GM12878 (cell line): ENCODE data around the gene ZNF132. TPM values are rescaled to one million over a fixed set of nuclear protein-coding genes. Genes with fewer than 3 reads are reported as not detected.
A peak's percentile ranks its signal among the peaks of the same experiment; 100 is the strongest.

ENCODE experiments used
- ATAC-seq: fragments of 200-7000 bp; cut with Tn5 transposase; 3 replicates; pipeline ENCODE4 v1.9.1; 2020; ENCODE audit warnings: mild to moderate bottlenecking, moderate library complexity
- BruUV-seq: library from RNA; stranded (reverse); fragments of 400-500 nt; replicated peaks from 2 replicates; lab custom pipeline; 2021; lab: Mats Ljungman, UMichigan
- CTCF ChIA-PET: fragments of 300-600 bp; sonication (Branson Sonifier 250); formaldehyde crosslinking; extraction: SDS; loops from one replicate; lab custom pipeline; 2021; ENCODE audit warnings: inconsistent platforms; lab: Yijun Ruan, JAX
- POLR2A ChIA-PET: fragments of 350-600 bp; formaldehyde crosslinking; extraction: SDS; loops from one replicate; lab custom pipeline; 2021; ENCODE audit warnings: inconsistent platforms; lab: Charles Lee
- RAD21 ChIA-PET: fragments of 300-600 bp; sonication (Branson Sonifier 250); formaldehyde crosslinking; loops from one replicate; lab custom pipeline; 2023; ENCODE audit warnings: antibody characterized with exemption; ENCODE audit not compliant: unreplicated experiment; lab: Charles Lee
- SMC1A ChIA-PET: fragments of 300-600 bp; sonication (Branson Sonifier 250); formaldehyde crosslinking; loops from one replicate; lab custom pipeline; 2023; ENCODE audit not compliant: unreplicated experiment, uncharacterized antibody; lab: Charles Lee
- DNase-seq: peaks from one replicate; pipeline ENCODE4 v3.0.0-alpha.2; 2011; ENCODE audit warnings: low read depth, low spot score
- FAIRE-seq: peaks from 3 replicates; lab custom pipeline; 2011; peaks lifted over from hg19 to GRCh38; lab: Jason Lieb, UNC
- H2AFZ ChIP-seq: 2 replicates; pipeline ENCODE4 v1.6.0; 2011; ENCODE audit warnings: low read depth, low read length, control low read depth; ENCODE audit not compliant: control insufficient read depth
- H3K27ac ChIP-seq: 2 replicates; pipeline ENCODE4 v1.5.1; 2011; ENCODE audit warnings: control low read depth; ENCODE audit not compliant: control insufficient read depth, insufficient read depth
- H3K27me3 ChIP-seq, 2 experiments: replicated peaks in 1 of 2; 2 replicates each; pipeline versions ENCODE4 v1.6.0 to v1.6.1; 2011; ENCODE audit warnings: low read length in 1 of 2; ENCODE audit not compliant: control insufficient read depth in 2 of 2, insufficient read depth in 2 of 2
- H3K36me3 ChIP-seq, 2 experiments: 2 replicates each; pipeline ENCODE4 v1.5.1; 2011; ENCODE audit warnings: low read length in 1 of 2; ENCODE audit not compliant: control insufficient read depth in 2 of 2, insufficient read depth in 2 of 2
- H3K4me1 ChIP-seq: 2 replicates; pipeline ENCODE4 v1.6.1; 2011; ENCODE audit warnings: mild to moderate bottlenecking, low read length, moderate library complexity, mixed read lengths; ENCODE audit not compliant: control insufficient read depth, insufficient read depth
- H3K4me2 ChIP-seq: 2 replicates; pipeline ENCODE4 v1.6.0; 2011; ENCODE audit warnings: control low read depth; ENCODE audit not compliant: control insufficient read depth, insufficient read depth
- H3K4me3 ChIP-seq: fragments of 200-600 bp; sonication (generic); 2 replicates; pipeline ENCODE4 v1.5.1; 2016
- H3K79me2 ChIP-seq: 2 replicates; pipeline ENCODE4 v1.6.0; 2011; ENCODE audit warnings: low read length; ENCODE audit not compliant: control insufficient read depth, insufficient read depth
- H3K9ac ChIP-seq: 2 replicates; pipeline ENCODE4 v1.8.0; 2011; ENCODE audit warnings: low read length, control low read depth, mixed read lengths; ENCODE audit not compliant: control insufficient read depth, insufficient read depth
- H3K9me3 ChIP-seq: replicated peaks from 3 replicates; pipeline ENCODE4 v1.5.1; 2011; ENCODE audit warnings: mild to moderate bottlenecking, low read length; ENCODE audit not compliant: control insufficient read depth, insufficient read depth
- H4K20me1 ChIP-seq: 2 replicates; pipeline ENCODE4 v1.6.0; 2011; ENCODE audit not compliant: control insufficient read depth, insufficient read depth
- CHD4 ChIP-seq: fragments of 200-600 bp; sonication (generic); IDR thresholded peaks from 2 replicates; pipeline ENCODE4 v1.6.1; 2016; ENCODE audit warnings: mild to moderate bottlenecking
- E2F8 ChIP-seq: fragments of 450-650 bp; IDR thresholded peaks from 2 replicates; pipeline ENCODE4 v1.6.1; 2018; ENCODE audit warnings: mild to moderate bottlenecking, low read depth, moderate library complexity; ENCODE audit not compliant: partially characterized antibody
- ELK1 ChIP-seq: IDR thresholded peaks from 2 replicates; pipeline ENCODE4 v1.6.1; 2012; ENCODE audit warnings: low read depth, low read length, improper control_type of control experiment
- ESRRA ChIP-seq: IDR thresholded peaks from 2 replicates; pipeline ENCODE4 v1.6.1; 2012; ENCODE audit warnings: mild to moderate bottlenecking, low read length, improper control_type of control experiment
- GATAD2B ChIP-seq: fragments of 450-650 bp; conservative IDR thresholded peaks from 2 replicates; pipeline ENCODE4 v1.6.1; 2017; ENCODE audit warnings: low read depth, mild to moderate bottlenecking, moderate library complexity
- HCFC1 ChIP-seq: fragments of 150-350 bp; IDR thresholded peaks from 2 replicates; pipeline ENCODE4 v1.6.1; 2014; ENCODE audit warnings: low read length
- HDGF ChIP-seq: fragments of 450-650 bp; IDR thresholded peaks from 2 replicates; pipeline ENCODE4 v1.6.1; 2016; ENCODE audit warnings: antibody characterized with exemption
- NFYB ChIP-seq: IDR thresholded peaks from 2 replicates; pipeline ENCODE4 v1.6.1; 2011; ENCODE audit warnings: low read depth, mild to moderate bottlenecking, low read length, improper control_type of control experiment, moderate library complexity; ENCODE audit not compliant: insufficient read depth
- POLR2A ChIP-seq: IDR thresholded peaks from 2 replicates; pipeline ENCODE4 v1.6.1; 2011; ENCODE audit warnings: low read depth, mild to moderate bottlenecking, low read length
- RAD21 ChIP-seq: IDR thresholded peaks from 2 replicates; pipeline ENCODE4 v1.6.1; 2011; ENCODE audit warnings: mild to moderate bottlenecking, low read depth, low read length, moderate library complexity; ENCODE audit not compliant: insufficient read depth
- RAD51 ChIP-seq: fragments of 450-650 bp; IDR thresholded peaks from 2 replicates; pipeline ENCODE4 v1.6.1; 2016; ENCODE audit warnings: moderate library complexity, mild to moderate bottlenecking, inconsistent platforms
- SMAD5 ChIP-seq: IDR thresholded peaks from 2 replicates; pipeline ENCODE4 v1.6.1; 2016; ENCODE audit warnings: antibody characterized with exemption, low read depth
- ZNF207 ChIP-seq: fragments of 450-650 bp; IDR thresholded peaks from 2 replicates; pipeline ENCODE4 v1.6.1; 2014; ENCODE audit warnings: antibody characterized with exemption, mild to moderate bottlenecking, borderline replicate concordance
- ZNF274 ChIP-seq: IDR thresholded peaks from one replicate; pipeline ENCODE4 v1.8.0; 2011; ENCODE audit not compliant: insufficient read length, insufficient read depth
- ZSCAN29 ChIP-seq: fragments of 450-650 bp; IDR thresholded peaks from 2 replicates; pipeline ENCODE4 v1.6.1; 2017; ENCODE audit warnings: mild to moderate bottlenecking, moderate library complexity
- WGBS: methylation state at CpG from one replicate; pipeline ENCODE4 v1.1.6; 2016; ENCODE audit warnings: low lambda C conversion rate; ENCODE audit not compliant: insufficient replicate concordance, insufficient coverage; ENCODE audit errors: missing lambda C conversion rate; 5-methylcytosine and 5-hydroxymethylcytosine counted together
- in situ Hi-C: fragments of 300-500 bp; cut with MboI; formaldehyde crosslinking; loops from 9 replicates; pipeline ENCODE4 v1.14.3; 2018; ENCODE audit warnings: mixed read lengths
- intact Hi-C: fragments of 100-400 bp; cut with micrococcal nuclease; formaldehyde crosslinking; loops from one replicate; pipeline ENCODE4 v1.14.2; 2022; ENCODE audit not compliant: unreplicated experiment
- polyA plus RNA-seq, 11 experiments: library from polyadenylated mRNA; depleted of rRNA in 4 of 11; unstranded in 6 of 11; stranded (reverse) in 5 of 11; fragments of >200 nt; fragmentation: Nextera tagmentation in 4 of 11; fragmentation: Illumina TruSeq in 1 of 11; extraction: Ambion mirVana in 4 of 11; extraction: Trizol in 1 of 11; gene quantifications; 1 replicate in 1 of 11; 2 replicates in 10 of 11; pipeline versions ENCODE4 v1.2.1 to v1.2.3, GENCODE V29; 2011 to 2016; ENCODE audit warnings: inconsistent platforms in 2 of 11, missing spikeins in 2 of 11, low read depth in 1 of 11
- total RNA-seq, 4 experiments: library from RNA; depleted of rRNA in 3 of 4; stranded (reverse); fragments of >200 nt in 3 of 4; fragmentation: Illumina TruSeq in 1 of 4; extraction: Trizol in 1 of 4; gene quantifications; 2 replicates each; pipeline versions ENCODE4 v1.2.1 to v1.2.3, GENCODE V29; 2013 to 2021
- TF ChIP-seq, protein P1 (sequence below): fragments of 450-650 bp; conservative IDR thresholded peaks from 2 replicates; pipeline ENCODE4 v1.6.1; 2017; ENCODE audit warnings: mild to moderate bottlenecking, moderate library complexity
- TF ChIP-seq, protein P2 (sequence below): IDR thresholded peaks from 2 replicates; pipeline ENCODE4 v1.6.1; 2011; ENCODE audit warnings: low read depth, low read length, improper control_type of control experiment, borderline replicate concordance

Gene ZNF132
- total and polyA plus RNA-seq, 10 of the 15 experiments (the other 5 are each of a cell fraction or from before 2014, with no cell fraction given) = 0.56 to 4.0 (median 2.3) TPM

GRCh38 chr19:58466760-58467589 lies 27.0 kb upstream of the ZNF132 start, which contains the start of gene ZNF324:
TSS of gene ZNF324 (plus strand) at chr19:58467080. CDS start at chr19:58469186, 2,106 bp downstream.
- H2AFZ ChIP-seq = peak within 1 kb of the TSS; percentile 97
- H3K4me2 ChIP-seq = peak within 1 kb of the TSS; percentile 91
- DNase-seq (peak; percentile 76), FAIRE-seq (peak; percentile 98), ATAC-seq (peak; percentile 93)
- H4K20me1 ChIP-seq = no peaks in the 10 kb centered on the region
- peak within 1 kb of the TSS; percentile 81 for H3K4me3 ChIP-seq
- peaks cover under 1 to 4% of the 10 kb centered on the region in 2 experiments; a peak in 3 of 4 replicates for H3K36me3 ChIP-seq
- no peaks in the 10 kb centered on the region for H3K9me3 ChIP-seq
- BruUV-seq = no TSS peak
- H3K79me2 ChIP-seq = peaks cover 17% of the 10 kb centered on the region
- intact Hi-C loops = loop anchor here (5.0 kb wide), 2 partner anchors 60 to 140 kb away; partner anchors contain the start of genes ZNF584 and ZSCAN22
- no peaks in the 10 kb centered on the region for H3K27me3 ChIP-seq
- peaks cover 14% of the 10 kb centered on the region for H3K4me1 ChIP-seq
- peak within 1 kb of the TSS; percentile 51; the same call in 1 of the 2 replicates for H3K27ac ChIP-seq
- CTCF ChIA-PET = interaction anchor here (1.5 kb wide), 1 partner anchor 53 kb away, joined by 5 read pairs; the partner anchor contains the start of gene ZBTB45
- in situ Hi-C loops = no loop called here
- SMC1A ChIA-PET = interaction anchor here (1.0 to 1.5 kb wide), 3 partner anchors 9 to 59 kb away, joined by 3 to 4 read pairs (median 4); partner anchors contain the start of genes ZBTB45, ZNF446 and ZNF584
- WGBS = 1% methylated on average over 55 of the region's 92 CpGs
- RAD21 ChIA-PET = no interaction called here
- POLR2A ChIA-PET = interaction anchor here (0.5 to 2.4 kb wide), 4 partner anchors 15 to 314 kb away, joined by 3 to 6 read pairs (median 4); partner anchors contain the start of genes ZNF324B and ZNF584
- H3K9ac ChIP-seq = peak within 1 kb of the TSS; percentile 63
- TF ChIP-seq NFYB (peak; percentile 93), POLR2A (peak; percentile 88), RAD21 (no peak), HDGF (peak; percentile 36; the same call in 1 of the 2 replicates), SMAD5 (peak; percentile 67; the same call in 1 of the 2 replicates), ZNF207 (peak; percentile 66), ZSCAN29 (no peak), HCFC1 (peak; percentile 84), ZNF274 (no peak), E2F8 (no peak), ELK1 (peak; percentile 86), RAD51 (peak; percentile 98), CHD4 (no peak), GATAD2B (peak; percentile 51), ESRRA (no peak)
- TF ChIP-seq, protein P1, sequence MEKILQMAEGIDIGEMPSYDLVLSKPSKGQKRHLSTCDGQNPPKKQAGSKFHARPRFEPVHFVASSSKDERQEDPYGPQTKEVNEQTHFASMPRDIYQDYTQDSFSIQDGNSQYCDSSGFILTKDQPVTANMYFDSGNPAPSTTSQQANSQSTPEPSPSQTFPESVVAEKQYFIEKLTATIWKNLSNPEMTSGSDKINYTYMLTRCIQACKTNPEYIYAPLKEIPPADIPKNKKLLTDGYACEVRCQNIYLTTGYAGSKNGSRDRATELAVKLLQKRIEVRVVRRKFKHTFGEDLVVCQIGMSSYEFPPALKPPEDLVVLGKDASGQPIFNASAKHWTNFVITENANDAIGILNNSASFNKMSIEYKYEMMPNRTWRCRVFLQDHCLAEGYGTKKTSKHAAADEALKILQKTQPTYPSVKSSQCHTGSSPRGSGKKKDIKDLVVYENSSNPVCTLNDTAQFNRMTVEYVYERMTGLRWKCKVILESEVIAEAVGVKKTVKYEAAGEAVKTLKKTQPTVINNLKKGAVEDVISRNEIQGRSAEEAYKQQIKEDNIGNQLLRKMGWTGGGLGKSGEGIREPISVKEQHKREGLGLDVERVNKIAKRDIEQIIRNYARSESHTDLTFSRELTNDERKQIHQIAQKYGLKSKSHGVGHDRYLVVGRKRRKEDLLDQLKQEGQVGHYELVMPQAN = peak; percentile 96
- TF ChIP-seq, protein P2, sequence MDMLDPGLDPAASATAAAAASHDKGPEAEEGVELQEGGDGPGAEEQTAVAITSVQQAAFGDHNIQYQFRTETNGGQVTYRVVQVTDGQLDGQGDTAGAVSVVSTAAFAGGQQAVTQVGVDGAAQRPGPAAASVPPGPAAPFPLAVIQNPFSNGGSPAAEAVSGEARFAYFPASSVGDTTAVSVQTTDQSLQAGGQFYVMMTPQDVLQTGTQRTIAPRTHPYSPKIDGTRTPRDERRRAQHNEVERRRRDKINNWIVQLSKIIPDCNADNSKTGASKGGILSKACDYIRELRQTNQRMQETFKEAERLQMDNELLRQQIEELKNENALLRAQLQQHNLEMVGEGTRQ = peak; percentile 90
